Activated CD8-positive, alpha-beta memory T cell treated with anti-CD3 and anti-CD28 coated beads, Interleukin-2, amount 50 U/mL, for 1 hour (primary cell): Measurements from ENCODE around the gene AP3M1.

Experiments
- DNase-seq: peaks from one replicate; pipeline ENCODE4 v3.0.0-alpha.2; 2020; ENCODE audit errors: extremely low read depth

AP3M1 gene

DNA sequence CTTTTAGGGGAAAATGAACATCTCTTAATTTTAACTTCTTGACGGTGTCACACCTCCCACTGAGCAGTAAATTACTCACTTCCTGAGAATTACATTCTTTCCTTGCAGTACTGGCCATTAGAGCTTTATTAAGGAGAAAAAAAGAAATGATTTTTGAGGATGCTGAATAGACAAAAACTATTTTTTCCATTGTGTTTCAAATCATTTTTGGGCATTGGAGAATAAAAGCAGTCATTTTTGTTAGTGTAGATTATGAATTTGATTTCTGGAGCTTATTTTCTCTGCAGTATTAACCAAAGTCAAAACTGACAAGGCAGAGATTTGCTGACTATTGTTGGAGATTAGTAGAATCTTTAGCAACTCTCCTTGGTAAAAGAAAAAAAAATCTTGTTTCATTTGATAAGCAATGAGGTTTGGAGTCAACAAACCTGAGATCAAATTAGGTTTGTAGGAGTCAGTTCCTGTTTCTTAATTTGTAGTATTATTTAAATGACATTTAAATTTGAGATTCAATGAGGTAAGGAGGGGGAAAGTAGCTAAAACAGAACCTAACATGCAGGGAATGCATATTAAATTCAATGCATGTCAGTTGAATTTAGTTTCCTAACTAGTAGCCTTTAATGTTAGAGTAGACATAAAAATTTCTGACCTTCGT is 70.6 kb downstream of the AP3M1 start:
- no peak for DNase-seq

DNA sequence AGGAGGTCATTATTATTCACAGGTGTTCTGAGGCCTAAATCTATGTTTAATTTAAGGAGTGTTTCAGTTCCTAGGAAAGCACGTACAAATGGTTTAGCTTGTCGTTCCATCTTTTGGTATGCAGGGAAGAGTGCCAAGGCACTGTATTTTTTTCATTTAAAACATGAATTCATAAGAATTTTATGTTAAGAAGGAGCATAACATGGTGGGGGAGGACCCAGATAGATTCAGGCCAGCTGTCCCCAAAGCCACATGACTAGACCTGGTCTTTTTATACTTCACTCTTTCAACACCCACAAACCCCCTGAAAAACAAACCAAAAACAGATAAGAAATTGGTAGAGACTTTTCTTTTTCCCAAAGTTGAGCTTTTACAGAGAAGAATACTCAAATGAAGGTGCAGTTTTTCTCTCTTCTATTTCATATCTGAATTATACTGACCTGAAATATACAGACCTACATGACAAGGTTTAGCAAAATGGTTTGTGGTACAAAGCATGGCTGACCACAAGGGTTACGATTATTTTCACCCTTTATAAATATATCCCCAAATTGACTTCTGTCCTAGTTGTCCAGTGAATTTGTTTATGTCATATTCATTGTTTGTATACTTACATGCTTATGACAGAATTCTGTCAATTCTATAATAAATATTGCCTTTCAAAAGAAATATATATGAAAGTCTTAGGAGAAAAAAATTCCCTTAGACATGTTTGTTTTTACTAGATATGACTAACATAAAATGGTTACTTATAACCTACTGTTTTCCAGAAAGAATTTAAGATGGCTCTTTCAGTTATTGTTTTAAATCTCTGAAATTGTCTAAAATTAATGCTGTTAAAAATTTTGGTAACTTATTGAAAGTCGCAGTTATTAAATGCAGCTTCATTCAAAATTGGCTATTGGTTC is 71.3 kb downstream of the AP3M1 start:
- DNase-seq = no peak

DNA sequence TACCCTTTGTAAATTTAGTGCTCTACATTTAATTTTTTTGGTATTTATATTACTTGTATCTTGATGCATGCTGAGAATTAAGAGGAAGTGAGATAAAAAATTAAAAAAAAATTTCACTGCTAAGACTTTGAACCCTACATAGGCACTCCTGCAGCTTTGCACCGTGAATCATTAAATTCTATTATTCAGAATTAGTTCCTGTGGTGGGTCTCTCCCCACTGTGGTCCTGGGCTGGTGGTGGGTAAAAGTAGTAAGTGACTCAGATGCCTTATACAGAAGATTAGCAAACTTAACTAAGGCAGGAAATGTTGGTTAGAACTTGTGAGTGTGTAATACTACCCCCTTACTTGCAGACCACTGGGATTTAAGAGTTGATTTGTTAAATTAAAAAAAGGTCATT is 72.6 kb downstream of the AP3M1 start:
- no peak for DNase-seq

GRCh38 chr10:74077416-74077815 is 73.2 kb downstream of the AP3M1 start:
- DNase-seq = no peak

DNA sequence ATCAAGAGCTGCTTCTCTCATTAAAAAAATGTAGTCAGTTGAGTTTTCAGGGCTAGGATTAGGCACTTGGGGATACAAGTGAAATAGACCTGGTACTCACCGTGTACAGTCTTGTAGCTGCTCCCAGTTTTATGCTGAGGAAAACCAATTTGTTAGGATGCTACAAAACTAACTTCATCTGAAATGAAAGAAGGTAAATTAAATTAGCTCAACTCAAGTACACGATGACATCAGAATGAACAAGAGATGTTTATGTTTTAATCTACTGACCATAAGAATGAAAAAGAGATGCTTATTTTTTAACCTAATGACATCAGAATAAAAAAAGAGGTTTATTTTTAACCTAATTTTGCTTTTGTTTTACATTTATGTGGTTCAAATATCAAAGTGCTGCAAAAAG is 73.7 kb downstream of the AP3M1 start:
- DNase-seq = no peak

DNA sequence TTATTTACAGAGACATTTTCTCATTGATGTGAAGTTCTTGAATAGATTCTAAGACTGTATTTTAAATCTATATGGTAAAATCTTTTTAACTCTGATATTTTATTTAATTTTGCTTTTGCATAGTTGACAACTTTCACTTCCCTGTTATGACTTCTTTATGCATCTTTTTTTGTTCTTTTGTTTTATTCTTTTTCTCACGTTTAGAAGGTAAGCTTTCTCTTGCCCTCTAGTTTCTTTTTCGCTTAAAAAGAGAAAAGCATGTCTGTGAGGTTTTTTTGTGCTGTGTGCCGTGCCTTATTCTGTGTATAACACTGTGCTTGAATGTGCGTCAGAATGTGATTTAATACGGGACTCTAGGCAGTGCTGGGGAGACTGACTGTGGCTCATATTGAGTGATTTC is 74.7 kb downstream of the AP3M1 start:
- DNase-seq = no peak

- DNase-seq = no peak
Measured at GRCh38 chr10:74072503-74072902, 78.1 kb downstream of the AP3M1 start.

GRCh38 chr10:74071157-74071556 is 79.5 kb downstream of the AP3M1 start:
- DNase-seq = no peak
